DMS153 (cell line): ENCODE measurements around the gene NFIA.

Experiments
- DNase-seq: peaks from one replicate; lab custom pipeline; 2025; lab: John Stamatoyannopoulos, UW

NFIA gene

DNA sequence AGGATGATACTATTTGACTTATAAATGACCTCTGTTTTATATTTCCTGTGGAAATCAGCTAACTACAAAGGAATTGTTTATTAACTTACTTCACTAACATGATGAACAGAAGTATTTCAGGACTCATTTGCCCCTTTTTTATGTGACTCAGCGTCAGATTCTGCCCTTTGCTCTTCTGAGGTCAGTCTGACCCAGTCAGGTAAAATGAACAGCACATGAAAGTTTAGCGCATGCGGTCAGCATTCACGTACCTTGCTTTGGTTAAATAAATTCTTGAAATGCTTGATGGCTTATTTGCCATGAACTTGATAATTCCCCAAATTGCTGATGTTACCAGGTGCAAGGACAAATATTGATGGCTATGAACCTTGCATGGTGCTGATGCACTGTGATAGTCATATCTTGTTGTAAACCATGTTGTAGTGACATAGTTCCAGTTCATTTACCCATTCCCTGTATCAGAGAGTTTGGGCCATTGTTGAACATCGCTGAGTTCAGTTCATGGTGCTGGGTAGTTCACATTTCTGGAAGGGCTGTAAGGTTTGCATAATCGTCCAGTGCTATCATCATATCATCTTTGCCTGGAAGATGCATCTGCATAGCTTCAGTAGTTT, 133.4 kb downstream of the NFIA start:
- DNase-seq = no peak

DNA sequence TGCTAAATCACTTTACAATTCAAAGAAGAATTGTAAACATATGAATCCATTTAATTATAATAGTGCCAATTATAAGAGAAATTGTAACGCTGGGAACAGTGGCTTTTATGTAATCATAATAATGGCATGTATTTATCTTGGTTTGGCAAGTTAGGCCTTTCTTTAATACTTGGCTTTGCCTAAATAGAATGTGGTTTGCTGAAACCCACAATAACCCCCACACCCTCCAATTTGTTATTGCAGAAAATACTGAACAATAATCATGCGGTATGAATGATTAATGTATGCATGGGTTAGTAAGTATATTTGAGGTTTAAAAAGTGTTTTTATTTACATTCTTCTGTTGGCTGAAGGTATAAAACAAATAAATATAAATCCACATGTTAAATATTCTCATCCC, 138.2 kb downstream of the NFIA start:
- no peak for DNase-seq

DNA sequence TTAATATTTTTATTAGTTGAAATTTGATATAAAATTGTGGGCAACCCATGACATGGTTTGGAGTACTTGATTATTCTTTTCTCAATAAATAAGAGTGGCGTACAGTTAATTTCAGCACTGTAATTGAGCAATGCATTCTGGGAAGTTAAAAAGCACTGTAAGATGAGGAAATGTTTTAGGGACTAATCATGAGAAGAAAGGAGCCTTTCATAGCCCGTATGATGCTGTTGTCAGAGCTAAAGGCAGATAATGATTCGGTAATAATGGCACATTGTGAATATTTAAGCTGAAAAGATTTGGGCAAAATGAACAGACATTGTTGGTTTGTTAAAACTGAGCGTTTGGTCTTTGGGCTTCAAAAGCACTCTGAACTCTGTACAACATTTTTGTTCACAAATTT, 139.3 kb downstream of the NFIA start:
- DNase-seq = no peak

DNA sequence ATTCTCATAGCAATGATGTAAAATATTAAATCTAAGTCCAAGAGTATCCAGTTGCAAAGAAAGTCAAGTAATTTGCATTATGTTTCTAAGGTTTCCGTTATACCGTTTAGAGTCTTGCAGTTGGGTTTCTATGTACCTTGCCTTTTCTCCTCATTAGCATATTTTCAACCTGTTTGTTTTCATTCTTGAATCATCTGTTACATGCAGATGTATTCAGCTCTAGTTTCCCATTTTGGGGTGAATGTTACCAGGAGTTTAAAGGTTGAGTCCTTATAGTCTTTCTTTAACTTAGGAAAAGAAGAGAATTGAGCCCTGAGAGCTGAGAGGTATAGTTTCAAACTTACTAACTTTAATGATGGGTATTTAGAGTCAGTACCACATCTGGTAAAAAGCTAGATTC, 139.9 kb downstream of the NFIA start:
- DNase-seq = no peak

DNA sequence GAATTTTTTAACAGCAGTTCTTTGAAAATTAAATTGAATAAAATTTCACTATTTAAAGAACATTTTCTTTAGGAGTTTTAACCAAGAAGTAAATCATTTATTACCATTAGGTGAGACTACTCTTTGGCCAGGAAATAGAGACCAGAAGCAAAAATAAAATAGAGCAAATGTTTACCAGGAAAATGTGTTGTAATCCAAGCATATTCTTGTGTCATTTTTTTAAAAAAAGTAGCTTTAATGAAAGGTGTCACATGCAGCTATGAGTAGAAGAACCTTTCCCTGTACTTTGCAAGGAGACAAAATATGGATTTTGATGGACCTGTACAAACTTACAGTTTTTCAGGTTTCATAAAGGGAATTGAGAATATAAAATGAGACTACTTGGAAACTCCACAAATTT, 140.8 kb downstream of the NFIA start:
- DNase-seq = no peak

DNA sequence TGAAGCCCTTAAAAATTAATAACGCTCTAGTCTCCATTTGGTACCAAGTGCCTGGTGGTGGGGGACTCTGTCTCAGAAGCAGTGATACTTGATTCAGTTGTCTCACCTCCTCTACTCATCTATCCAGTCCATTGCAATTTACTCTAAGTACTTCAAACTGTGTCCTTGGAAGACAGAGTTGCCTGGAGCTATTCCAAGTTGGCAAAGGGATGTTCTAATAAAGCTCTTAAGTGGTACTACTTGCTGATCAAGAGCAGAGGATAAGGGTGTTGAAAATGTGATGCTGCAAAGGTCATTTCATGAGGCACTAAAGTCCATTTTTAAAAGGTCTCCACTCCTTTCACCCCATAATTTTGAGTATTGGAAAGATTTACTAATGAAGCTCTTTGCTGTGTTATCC, 142.2 kb downstream of the NFIA start:
- DNase-seq = no peak

DNA sequence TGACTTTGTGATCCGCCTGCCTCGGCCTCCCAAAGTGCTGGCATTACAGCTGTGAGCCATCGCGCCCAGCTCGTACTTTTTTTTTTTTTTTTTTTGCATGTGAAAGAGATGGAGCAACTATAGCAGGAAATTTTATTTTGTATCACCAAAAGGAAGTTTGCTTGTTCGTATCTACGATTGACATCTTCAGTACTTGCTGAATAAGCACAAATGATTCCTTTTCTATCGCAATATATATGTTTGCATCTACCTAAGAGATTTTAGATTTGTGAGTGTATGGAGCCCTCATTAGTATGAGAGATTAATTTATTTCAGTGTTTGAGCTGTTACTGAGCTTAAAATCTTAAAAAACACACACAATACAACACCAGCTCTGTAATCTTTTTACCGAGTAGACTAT, 143.1 kb downstream of the NFIA start:
- DNase-seq = no peak

DNA sequence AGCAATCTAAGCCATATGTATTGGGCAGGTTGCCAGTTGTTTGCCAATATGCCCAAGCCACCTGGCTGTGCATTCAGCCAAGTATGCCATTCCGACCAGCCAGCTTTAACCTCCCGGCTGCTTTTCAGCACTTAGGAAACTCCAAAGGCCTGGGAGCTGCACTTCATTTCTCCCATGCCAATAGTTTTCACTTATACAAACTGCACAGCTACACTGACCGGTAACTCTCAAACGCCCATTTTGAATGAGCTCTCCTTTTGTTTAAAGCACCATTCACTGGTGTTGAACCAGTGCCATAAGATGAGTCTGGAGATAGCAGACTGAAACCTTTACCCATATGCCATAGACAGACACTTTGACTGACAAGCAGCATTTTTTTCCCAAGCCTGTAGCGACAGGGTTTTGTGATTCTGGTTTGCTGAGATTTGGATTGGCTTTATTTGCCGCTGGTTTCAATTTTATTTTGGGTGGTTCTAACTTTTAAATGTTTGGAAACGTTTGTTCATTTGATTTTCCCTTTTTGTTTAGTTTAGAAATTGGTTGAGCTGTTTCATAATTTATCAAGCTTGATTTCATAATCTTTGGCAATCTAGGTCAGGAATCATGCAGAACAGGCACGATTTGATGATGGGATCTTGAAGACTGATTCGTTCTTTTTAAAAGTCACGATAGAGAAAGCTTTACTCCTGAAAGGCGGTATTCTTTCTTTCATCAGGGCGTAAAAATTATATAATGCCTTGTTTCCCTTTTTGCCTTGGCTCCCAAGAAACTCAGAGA, 144.6 kb downstream of the NFIA start:
- DNase-seq = peak; percentile 54

DNA sequence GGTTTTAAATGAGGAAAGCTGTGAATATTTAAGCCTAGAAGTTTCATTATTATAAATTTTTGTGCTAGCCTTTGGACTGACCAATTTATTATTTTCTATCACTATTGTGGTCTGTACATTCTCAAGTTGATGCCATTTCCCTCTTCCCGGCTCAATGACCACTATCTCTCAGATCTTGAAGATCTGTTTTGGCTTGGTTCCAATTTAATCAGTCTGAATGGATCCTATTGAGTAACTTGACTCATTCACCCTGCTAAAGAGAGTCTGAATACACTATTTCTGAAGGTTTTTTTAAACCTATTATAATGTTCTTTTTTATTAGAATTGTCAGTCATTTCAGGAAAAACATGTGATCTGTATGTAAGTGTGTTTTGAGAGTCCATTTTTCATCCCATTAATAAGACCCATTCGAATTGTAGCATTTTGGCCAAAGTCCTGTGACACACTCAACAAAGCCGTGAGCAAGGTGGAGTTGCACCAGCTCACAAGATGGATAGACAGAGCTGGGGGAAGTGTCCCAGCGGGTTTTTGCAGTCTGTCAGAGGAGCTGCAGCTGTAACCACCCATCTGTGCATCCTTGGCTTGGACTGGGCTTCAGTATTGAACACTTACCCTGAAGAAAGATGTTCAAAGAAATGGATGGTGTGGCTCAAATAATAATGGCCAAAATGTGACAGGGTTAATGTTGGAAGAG, 145.6 kb downstream of the NFIA start:
- DNase-seq = no peak

DNA sequence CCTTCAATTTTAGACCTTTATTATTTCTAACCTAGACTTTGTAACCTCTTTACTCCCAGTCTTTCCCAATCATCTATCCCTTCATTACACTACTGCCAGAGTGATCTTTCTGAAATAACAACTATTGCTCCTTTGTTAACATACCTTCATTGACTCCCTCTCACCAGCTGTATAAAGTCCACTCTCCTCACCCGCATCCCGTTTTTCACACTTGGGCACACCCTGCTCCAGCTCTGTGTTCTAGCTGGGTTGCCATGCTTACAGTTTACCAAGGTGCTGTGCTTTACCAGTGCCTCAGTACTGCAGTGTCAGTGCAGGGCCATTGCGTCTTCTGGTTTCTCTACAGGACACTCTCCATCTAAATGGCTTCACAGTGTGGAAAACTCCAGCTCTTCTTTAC, 148.2 kb downstream of the NFIA start:
- DNase-seq = no peak

DNA sequence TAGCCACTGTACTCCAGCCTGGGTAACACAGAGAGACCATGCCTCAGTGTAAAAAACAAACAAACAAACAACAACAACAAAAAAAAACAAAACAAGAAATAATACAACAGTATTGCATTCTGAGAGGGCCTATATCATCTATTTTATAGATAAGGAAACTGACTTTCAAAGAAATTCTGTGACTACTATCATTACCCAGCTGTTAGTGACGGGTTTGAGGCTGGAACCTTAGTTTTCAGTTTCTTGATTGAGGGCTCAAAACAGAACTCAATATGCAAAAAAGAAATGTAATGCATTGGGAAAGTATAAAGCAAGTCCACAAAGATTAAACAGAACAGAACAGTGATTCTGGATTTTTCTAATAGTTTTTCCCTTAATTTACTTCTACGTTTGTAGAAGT, 149.4 kb downstream of the NFIA start:
- no peak for DNase-seq

DNA sequence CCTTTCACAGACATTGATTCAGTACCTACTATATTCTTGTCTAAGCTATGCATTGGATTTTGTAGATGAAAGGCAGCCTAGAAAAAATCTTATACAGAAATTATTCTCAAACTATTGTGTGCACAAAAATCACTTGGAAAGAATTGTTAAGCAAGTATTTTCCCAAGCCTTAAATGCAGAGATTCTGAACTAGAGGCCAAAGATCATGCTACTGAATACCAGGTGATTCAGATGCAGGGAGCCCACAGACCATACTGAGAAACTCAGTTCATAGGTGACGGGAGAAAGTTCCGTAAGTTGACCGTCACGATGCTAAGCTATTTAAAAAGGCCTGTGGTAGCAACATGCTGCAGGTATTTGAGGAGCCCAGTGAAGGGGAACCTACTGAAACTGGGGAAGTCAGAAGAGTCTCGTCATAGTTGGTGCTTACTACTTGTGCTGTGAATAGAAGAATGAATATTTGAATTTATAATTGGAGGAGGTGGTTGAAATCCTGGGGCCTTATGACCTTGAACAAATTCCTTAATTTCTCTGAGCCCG, 150.8 kb downstream of the NFIA start:
- DNase-seq = no peak

DNA sequence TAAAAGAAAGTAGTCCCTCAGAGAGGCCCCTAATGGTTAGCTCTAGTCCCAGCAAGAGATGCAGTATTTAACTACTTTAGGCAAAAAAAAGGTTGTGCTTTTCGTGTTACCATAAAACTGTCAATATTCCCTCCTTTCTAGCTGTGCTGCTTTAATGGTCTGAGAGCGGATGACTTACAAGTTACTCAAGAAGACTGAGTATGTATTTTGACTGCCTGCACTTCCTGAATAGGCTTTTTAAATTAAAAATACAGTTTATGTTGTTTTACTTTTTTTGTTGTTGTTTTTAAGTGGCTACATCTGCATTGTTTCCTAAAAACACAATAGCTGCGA, 152.2 kb downstream of the NFIA start:
- no peak for DNase-seq

DNA sequence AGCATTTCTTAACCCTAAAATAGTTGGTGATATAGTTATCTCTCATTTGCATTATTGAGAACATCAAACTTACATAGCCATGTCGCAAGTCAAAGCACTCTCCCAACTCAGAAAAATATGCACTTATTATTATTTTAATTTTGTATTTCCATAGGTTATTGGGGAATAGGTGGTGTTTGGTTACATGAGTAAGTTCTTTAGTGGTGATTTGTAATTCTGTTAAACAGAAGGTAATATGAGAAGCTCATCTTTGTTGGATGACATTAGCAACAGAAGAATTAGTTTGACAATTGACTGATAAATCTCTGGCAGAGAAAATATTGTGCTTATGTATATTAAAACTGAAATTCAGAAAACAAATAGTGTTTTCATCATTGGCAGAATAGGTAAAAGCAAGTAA, 154.8 kb downstream of the NFIA start:
- no peak for DNase-seq

DNA sequence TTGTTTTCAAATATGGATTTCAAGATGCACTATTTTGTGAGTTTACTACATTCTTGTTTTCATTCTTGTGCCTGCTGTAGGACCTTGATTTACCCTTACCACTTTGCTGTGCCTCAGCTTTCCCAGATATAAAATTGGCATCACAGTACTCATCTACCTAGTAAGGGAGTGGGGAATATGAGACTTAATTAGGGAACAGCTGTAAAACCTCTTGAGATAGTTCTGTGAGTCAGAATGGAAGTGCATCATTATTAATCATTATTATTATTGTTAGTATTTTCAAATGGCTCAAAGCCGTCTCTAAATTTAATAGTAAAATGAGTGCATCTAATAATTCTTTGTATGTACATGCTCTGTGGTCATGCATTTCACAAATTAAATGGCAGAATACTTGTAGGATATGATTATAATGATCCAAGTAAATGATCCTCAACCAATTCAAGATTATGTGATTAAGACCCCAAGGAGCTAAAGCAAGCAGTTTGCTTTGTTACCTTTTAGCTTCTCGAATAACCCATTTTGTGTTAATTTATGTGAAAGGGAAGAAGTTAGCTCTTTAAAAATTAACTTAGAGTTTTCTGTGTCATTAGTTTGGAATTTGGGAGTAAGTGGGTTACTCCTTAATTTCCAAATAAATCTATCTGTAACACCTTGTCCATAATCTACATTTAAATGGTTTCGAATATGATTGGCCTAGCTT, 155.4 kb downstream of the NFIA start:
- DNase-seq = no peak

DNA sequence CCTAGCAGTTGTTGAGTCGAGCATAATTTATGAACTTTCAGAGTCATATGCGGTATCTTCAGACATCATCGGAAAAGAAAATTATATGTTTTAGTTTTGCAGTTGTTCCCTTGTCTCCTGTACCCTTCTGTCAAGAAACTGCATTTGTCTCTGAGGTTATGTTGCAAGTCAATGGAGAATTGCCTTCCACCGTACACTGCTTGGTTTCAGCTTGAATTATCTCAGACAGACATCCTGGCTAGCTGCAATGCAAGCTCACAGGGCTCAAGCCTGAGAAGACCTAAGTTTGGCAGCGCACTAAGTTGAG, 156.0 kb downstream of the NFIA start:
- no peak for DNase-seq

DNA sequence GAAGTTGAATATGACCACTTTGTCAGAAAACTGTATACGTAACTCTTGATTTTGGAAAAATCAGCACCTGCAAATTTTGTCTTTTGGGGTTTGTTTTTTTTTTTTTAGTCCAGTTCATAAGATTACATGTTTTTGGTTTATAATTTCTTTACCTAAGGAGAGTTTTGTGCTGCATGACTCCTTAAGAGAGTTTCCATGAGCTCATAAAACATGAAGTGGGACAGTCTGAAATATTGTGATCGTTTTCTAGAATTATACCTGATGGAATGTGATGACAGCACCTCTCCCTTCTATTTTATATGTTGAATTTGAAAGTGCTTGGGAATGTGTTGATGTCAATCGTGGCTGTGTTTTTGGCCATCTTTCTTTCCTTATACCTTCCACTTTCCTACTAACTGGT, 158.5 kb downstream of the NFIA start:
- DNase-seq = no peak

DNA sequence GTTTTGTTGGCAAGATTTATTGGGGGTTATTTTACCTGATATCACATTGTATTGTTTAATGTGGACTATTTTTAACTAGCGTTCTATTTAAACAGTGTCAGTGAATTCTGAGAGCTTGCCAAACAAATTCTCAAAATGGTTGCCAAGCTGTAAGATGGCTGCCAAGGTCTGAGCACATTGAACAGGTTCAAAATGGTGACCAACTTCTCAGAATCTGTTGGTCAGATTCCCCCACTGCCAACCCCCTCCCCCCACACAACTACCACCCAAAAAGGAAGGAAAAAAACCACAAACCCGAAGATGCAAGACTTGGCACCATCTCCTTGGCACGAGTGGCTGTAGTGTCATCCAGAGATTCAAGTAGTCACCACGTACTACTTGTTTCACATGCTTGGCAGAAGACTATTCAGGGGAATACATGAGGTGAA, 159.1 kb downstream of the NFIA start:
- peak; percentile 47 for DNase-seq

DNA sequence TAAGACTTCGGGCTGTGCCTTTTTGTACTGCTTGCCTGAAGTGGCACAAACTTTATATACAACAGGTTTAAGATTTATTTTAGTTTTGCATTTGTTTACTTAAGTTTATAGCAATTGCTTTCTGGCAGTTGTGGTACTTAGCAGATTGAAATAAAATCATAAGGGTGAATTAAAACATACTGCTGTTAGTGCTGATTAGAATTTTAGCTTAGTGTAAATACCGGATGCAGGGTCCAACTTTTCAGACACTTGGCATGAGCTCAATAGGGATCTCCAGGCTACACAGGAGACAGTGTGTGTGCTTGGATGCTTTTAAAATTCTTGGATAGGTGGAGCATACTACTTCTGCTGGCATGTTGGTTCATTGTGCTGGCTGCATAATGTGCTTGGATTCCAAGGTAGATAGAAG, 159.6 kb downstream of the NFIA start:
- DNase-seq = no peak

DNA sequence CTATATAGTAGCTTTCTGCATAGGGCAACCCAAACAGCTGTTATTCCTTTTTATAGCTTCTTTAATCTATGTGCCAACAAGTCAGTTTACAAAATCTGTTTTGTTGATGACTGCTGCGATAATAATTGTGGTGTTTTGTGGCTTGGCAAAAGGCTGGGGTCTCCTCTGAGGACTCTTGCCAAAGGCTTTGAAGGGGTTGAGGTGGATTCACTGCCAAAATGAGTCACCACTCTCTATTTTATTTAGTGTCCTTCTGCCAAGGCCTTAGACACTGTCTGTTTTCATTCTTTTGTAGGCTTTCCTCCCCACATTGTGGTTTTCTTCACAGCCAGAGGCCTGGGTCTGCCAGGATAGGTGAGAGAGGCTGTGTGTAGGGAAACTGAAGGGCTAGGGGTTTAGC, 161.8 kb downstream of the NFIA start:
- DNase-seq = no peak

DNA sequence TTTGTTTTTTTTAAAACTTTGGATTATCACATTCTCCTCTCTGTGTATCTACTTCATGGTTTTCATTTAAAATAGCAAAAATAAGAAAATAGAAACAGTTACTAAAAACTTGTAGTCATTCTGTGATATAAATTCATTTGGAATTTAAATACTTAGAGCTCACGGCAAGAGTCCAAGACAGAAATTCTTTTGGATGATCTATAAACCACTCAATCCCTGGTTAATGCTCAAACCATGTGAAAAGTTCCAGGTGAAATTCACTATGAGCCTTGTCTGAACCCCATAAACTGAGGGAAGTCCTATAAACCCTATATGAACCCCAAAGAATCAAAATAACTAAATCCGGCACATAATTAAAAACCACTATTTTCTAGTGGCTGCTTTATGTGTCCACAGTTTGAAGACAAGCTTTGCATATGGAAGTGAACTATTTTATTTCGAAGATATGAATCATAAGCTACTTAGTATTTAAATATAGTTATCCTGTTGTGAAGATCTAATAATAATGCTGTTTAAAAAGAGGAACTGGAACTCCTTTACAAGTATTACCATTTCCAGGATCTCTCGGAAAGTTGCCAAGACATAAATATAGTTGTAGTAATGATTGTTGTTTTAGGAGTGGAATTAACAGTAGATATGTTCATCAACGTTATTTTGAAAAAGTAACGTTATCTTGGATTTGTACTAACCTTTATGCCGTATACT, 163.5 kb downstream of the NFIA start:
- DNase-seq = no peak
